Gastroesophageal sphincter (tissue), 4 donors: Measurements from ENCODE around the gene TANGO2. TPM values are rescaled to one million over a fixed set of nuclear protein-coding genes. Genes with fewer than 3 reads are reported as not detected.

Experiments used
- ATAC-seq: fragments of 150-250 bp; one replicate; pipeline ENCODE4 v1.9.1; 2016; ENCODE audit warnings: mild to moderate bottlenecking, moderate library complexity
- H3K27ac ChIP-seq, 4 donors: fragments of 200-600 bp; sonication (generic) in 3 of 4; 1 replicate in 3 of 4; 2 replicates in 1 of 4; pipeline ENCODE4 v1.5.1; 2016 to 2019
- H3K27me3 ChIP-seq: fragments of 200-600 bp; sonication (generic); one replicate; pipeline ENCODE4 v1.5.1; 2019
- H3K36me3 ChIP-seq, 2 donors: fragments of 200-600 bp; sonication (generic); one replicate each; pipeline ENCODE4 v1.5.1; 2019; ENCODE audit warnings: control low read depth in 1 of 2
- H3K4me1 ChIP-seq, 3 donors: fragments of 200-600 bp; sonication (generic); 1 replicate in 2 of 3; 2 replicates in 1 of 3; pipeline ENCODE4 v1.5.1; 2016 to 2019; ENCODE audit warnings: control low read depth in 2 of 3
- H3K4me3 ChIP-seq, 2 donors: fragments of 200-600 bp; sonication (generic); one replicate each; pipeline ENCODE4 v1.5.1; 2019; ENCODE audit warnings: mild to moderate bottlenecking in 1 of 2, moderate library complexity in 1 of 2
- H3K9me3 ChIP-seq, 3 donors: fragments of 200-600 bp; sonication (generic); one replicate each; pipeline ENCODE4 v1.5.1; 2017 to 2019; ENCODE audit warnings: control low read depth in 2 of 3
- EP300 ChIP-seq: sonication (generic); formaldehyde crosslinking; IDR thresholded peaks from one replicate; pipeline ENCODE4 v1.6.1; 2017; ENCODE audit warnings: antibody characterized with exemption, mild to moderate bottlenecking
- POLR2A ChIP-seq, 2 donors: fragments of 450-650 bp; IDR thresholded peaks; one replicate each; pipeline ENCODE4 v1.6.1; 2017; ENCODE audit warnings: antibody characterized with exemption in 2 of 2, mild to moderate bottlenecking in 2 of 2, moderate library complexity in 1 of 2
- POLR2AphosphoS5 ChIP-seq: sonication (generic); formaldehyde crosslinking; IDR thresholded peaks from one replicate; pipeline ENCODE4 v1.6.1; 2017; ENCODE audit warnings: antibody characterized with exemption
- WGBS, 2 donors: methylation state at CpG; one replicate each; pipeline ENCODE4 v1.1.5; 2018; ENCODE audit warnings: low coverage in 1 of 2; 5-methylcytosine and 5-hydroxymethylcytosine counted together
- total RNA-seq, 4 donors: library from RNA; depleted of rRNA; stranded (reverse); fragments of >200 nt; gene quantifications; one replicate each; pipeline ENCODE4 v1.1.0, GENCODE V29; 2016
- TF ChIP-seq, protein P1 (sequence below), 4 experiments: fragments of 200-600 bp in 2 of 4; fragments of 450-650 bp in 2 of 4; sonication (generic) in 1 of 4; IDR thresholded peaks; one replicate each; pipeline ENCODE4 v1.5.1; 2017 to 2019; ENCODE audit warnings: antibody characterized with exemption in 4 of 4, mild to moderate bottlenecking in 2 of 4, moderate library complexity in 2 of 4

The TANGO2 gene
- total RNA-seq, 4 donors from 2014 or later = 20.0 to 65.5 (median 45.8) TPM

DNA sequence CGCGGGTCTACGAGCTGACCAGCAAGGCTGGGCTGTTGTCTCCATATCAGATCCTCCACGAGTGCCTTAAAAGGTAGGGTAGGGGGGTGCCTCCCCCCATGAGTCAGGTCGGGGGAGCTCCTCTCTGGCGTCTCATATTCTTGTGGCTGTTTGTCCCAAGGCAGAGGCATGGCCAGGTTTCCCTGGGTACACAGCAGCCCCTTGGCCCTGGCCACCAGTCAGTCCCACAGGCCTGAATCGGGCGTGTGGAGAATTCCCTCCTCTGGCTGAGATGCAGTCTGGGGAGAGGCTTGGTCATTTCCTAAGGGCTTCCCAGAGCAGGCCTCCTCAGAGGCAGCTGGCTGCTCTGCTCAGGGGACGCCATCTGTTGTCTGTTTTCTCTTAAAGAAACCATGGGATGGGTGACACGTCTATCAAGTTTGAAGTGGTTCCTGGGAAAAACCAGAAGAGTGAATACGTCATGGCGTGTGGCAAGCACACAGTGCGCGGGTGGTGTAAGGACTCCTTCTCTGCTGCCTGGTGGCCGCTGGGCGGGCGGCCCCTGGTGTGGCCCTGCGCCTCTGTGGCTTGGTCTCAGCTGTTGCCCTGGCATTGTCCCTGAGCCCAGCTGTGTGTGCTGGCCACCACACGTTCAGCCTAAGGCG is 85.4 kb downstream of the TANGO2 start:
- no peaks in the 10 kb centered on the region for H3K27me3 ChIP-seq
- WGBS, 2 donors = 75% methylated on average over 5 of the region's 20 CpGs; no CpG with 5 or more reads in 1 of the 2 donors
- no peak for ATAC-seq
- H3K36me3 ChIP-seq = peaks cover 0 to 98% of the 10 kb centered on the region in 2 donors
- H3K4me3 ChIP-seq = no peak overlapping the region
- no peaks in the 10 kb centered on the region for H3K9me3 ChIP-seq
- H3K4me1 ChIP-seq = no peaks in the 10 kb centered on the region
- TF ChIP-seq POLR2A (IDR thresholded peaks at IDR 0.05) = no peak
- TF ChIP-seq POLR2AphosphoS5 = no peak
- TF ChIP-seq, protein P1, sequence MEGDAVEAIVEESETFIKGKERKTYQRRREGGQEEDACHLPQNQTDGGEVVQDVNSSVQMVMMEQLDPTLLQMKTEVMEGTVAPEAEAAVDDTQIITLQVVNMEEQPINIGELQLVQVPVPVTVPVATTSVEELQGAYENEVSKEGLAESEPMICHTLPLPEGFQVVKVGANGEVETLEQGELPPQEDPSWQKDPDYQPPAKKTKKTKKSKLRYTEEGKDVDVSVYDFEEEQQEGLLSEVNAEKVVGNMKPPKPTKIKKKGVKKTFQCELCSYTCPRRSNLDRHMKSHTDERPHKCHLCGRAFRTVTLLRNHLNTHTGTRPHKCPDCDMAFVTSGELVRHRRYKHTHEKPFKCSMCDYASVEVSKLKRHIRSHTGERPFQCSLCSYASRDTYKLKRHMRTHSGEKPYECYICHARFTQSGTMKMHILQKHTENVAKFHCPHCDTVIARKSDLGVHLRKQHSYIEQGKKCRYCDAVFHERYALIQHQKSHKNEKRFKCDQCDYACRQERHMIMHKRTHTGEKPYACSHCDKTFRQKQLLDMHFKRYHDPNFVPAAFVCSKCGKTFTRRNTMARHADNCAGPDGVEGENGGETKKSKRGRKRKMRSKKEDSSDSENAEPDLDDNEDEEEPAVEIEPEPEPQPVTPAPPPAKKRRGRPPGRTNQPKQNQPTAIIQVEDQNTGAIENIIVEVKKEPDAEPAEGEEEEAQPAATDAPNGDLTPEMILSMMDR (IDR thresholded peaks at IDR 0.05) = no peak
- no peak for TF ChIP-seq EP300
- H3K27ac ChIP-seq = no peak overlapping the region

DNA sequence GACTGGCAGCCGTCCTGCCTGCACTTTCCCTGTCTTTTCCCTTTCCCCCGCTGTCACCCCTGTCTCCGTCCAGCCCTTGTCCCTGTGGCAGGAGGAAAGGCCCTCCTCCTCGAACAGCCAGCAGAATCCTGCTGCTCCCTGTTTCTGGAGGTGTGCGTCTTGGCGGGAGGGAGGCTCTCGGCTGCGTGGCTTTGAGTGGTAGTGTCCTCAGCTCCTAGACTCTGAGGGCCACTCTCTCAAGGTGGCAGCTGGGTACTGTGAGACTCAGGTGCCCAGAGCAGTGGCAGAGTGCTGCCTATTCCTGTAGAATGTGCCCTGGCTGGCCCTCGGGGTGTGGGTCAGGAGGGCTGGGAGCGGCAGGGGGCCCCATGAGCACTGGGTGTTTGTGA is 85.9 kb downstream of the TANGO2 start:
- peaks cover 0 to 98% of the 10 kb centered on the region in 2 donors for H3K36me3 ChIP-seq

DNA sequence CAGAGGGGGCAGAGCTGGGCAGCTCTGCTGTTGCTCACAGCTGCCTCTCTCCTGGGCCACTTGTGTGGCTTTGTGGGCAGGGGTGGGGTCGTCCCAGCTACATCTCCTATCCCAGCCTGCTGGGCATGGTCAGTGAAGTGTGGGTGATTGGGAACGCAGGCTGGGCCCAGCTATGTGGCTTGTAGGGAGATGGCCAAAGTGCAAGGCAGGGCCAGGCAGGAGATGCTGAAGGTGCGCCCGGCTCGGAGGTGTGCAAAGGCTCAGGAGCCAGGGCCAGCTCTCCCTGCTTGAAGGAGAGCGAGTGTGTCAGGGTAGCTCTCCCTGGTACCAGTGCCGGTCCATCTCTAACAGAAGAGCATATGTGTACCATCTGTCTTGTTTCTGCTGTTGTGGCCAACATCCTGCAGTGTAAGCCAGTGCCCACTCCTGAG is 86.6 kb downstream of the TANGO2 start:
- ATAC-seq = no peak

More for the DNA sequence above, 85.9 kb downstream of the TANGO2 start:
- TF ChIP-seq EP300 = no peak
- TF ChIP-seq, protein P1 (IDR thresholded peaks at IDR 0.05) = no peak
- TF ChIP-seq POLR2A (IDR thresholded peaks at IDR 0.05) = no peak
- Histone ChIP-seq H3K27ac (no peak overlapping the region), H3K4me1 (no peaks in the 10 kb centered on the region), H3K27me3 (no peaks in the 10 kb centered on the region), H3K4me3 (no peak overlapping the region), H3K9me3 (no peaks in the 10 kb centered on the region)
- 86% methylated on average over 5 of the region's 10 CpGs; no CpG with 5 or more reads in 1 of the 2 donors for WGBS, 2 donors
- no peak for ATAC-seq

DNA sequence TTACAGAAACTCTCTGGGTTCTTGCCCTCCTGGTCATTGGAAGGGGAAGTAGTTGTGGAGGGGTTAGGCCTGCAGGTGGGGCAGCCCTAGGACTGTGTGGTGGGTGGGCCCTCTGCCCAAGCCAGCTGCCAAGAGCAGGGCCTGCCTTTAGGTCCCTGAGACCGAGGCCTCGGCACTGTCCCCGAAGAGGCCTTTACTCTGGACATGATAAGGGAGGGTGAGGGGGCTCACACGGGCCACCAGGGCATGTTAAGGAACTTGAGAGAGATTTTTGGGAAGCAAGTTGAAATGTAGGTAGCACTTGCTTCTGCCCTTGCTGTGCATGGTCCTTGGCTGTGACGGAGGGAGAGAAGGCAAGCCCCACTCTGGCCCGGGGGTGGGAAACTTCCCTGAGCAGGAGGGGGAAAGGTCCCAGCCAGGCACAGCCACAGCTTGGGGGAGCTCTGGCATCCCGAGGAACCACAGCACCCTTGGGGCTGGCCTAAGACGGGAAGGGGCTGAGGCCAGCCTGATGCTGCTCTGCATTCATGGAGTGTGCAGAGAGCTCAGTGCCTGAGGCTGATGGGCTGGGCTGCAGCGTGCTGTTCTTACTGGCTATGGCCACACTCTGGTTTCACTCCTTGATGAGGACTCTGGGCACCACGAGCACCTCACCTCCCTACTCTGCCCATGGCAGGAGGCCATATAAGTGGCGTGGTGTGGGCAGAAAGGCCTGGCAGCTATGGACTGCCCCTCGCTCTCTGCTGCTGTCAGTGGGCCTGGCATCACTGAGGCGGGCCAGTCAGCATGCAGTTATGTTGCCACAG is 87.2 kb downstream of the TANGO2 start:
- Histone ChIP-seq H3K36me3 (peaks cover 0 to 98% of the 10 kb centered on the region in 2 donors), H3K27me3 (no peaks in the 10 kb centered on the region), H3K4me3 (no peak overlapping the region), H3K27ac (no peak overlapping the region), H3K9me3 (no peaks in the 10 kb centered on the region), H3K4me1 (no peaks in the 10 kb centered on the region)
- TF ChIP-seq POLR2A (IDR thresholded peaks at IDR 0.05) (no peak), POLR2AphosphoS5 (no peak), EP300 (no peak)
- WGBS, 2 donors = 67 to 70% methylated on average over 2 to 3 of the region's 13 CpGs
- ATAC-seq = no peak

More for the DNA sequence above, 86.6 kb downstream of the TANGO2 start:
- no CpG with 5 or more reads among the region's 7 CpGs for WGBS, 2 donors
- no peaks in the 10 kb centered on the region for H3K9me3 ChIP-seq
- no peaks in the 10 kb centered on the region for H3K4me1 ChIP-seq
- H3K36me3 ChIP-seq = peaks cover 0 to 98% of the 10 kb centered on the region in 2 donors
- no peak overlapping the region for H3K27ac ChIP-seq
- H3K4me3 ChIP-seq = no peak overlapping the region
- H3K27me3 ChIP-seq = no peaks in the 10 kb centered on the region
- TF ChIP-seq POLR2A (IDR thresholded peaks at IDR 0.05) (no peak), EP300 (no peak), POLR2AphosphoS5 (no peak)
- TF ChIP-seq, protein P1 (IDR thresholded peaks at IDR 0.05) = no peak

DNA sequence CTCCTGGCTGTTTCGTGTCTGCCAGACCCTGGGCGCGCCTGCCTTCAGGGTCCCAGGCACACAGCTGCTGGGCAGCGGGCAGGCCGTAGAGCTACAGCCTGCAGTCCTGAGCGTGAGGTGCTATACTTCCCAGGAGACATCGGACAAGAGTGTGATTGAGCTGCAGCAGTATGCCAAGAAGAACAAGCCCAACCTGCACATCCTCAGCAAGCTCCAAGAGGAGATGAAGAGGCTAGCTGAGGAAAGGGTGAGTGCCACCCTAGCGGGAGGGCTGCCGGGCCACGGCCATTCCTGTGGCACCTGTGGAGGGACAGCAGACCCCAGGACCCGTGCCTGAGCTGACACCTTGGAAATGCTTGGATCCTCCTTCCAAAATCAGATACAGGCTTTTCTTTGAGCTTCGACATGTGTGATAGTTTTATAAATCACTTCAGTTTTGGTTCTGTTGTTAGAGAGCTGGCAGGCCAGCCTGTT is 87.9 kb downstream of the TANGO2 start:
- ATAC-seq = no peak
- TF ChIP-seq POLR2A (IDR thresholded peaks at IDR 0.05) (no peak), POLR2AphosphoS5 (no peak), EP300 (no peak)
- TF ChIP-seq, protein P1 (IDR thresholded peaks at IDR 0.05) = no peak
- H3K27me3 ChIP-seq = no peaks in the 10 kb centered on the region
- no peak overlapping the region for H3K4me3 ChIP-seq
- no peaks in the 10 kb centered on the region for H3K9me3 ChIP-seq
- H3K36me3 ChIP-seq = peaks cover 0 to 100% of the 10 kb centered on the region in 2 donors
- H3K4me1 ChIP-seq = no peaks in the 10 kb centered on the region
- WGBS, 2 donors = 50 to 78% methylated on average over 2 to 5 of the region's 12 CpGs
- no peak overlapping the region for H3K27ac ChIP-seq
